BE2C (cell line): ENCODE results near the gene SHISA8.

ENCODE experiments used
- DNase-seq: peaks from one replicate; pipeline ENCODE4 v3.0.0-alpha.2; 2020
- H3K27me3 ChIP-seq: fragments of 250-450 bp; sonication (Bioruptor Pico); 2 replicates; pipeline ENCODE4 v1.5.1; 2020; ENCODE audit warnings: mild to moderate bottlenecking
- H3K36me3 ChIP-seq: fragments of 250-450 bp; sonication (Bioruptor Pico); 2 replicates; pipeline ENCODE4 v1.5.1; 2020; ENCODE audit warnings: mild to moderate bottlenecking
- H3K4me1 ChIP-seq: fragments of 250-450 bp; sonication (Bioruptor Pico); 2 replicates; pipeline ENCODE4 v1.5.1; 2020
- H3K4me3 ChIP-seq: 2 replicates; pipeline ENCODE4 v1.5.1; 2011; ENCODE audit warnings: low read depth, low read length
- H3K9me3 ChIP-seq: fragments of 250-450 bp; sonication (Bioruptor Pico); 2 replicates; pipeline ENCODE4 v1.5.1; 2020
- TF ChIP-seq, protein P1 (sequence below): IDR thresholded peaks from 2 replicates; pipeline ENCODE4 v1.5.1; 2012; ENCODE audit warnings: mild to moderate bottlenecking, low read depth, low read length

The SHISA8 gene

DNA sequence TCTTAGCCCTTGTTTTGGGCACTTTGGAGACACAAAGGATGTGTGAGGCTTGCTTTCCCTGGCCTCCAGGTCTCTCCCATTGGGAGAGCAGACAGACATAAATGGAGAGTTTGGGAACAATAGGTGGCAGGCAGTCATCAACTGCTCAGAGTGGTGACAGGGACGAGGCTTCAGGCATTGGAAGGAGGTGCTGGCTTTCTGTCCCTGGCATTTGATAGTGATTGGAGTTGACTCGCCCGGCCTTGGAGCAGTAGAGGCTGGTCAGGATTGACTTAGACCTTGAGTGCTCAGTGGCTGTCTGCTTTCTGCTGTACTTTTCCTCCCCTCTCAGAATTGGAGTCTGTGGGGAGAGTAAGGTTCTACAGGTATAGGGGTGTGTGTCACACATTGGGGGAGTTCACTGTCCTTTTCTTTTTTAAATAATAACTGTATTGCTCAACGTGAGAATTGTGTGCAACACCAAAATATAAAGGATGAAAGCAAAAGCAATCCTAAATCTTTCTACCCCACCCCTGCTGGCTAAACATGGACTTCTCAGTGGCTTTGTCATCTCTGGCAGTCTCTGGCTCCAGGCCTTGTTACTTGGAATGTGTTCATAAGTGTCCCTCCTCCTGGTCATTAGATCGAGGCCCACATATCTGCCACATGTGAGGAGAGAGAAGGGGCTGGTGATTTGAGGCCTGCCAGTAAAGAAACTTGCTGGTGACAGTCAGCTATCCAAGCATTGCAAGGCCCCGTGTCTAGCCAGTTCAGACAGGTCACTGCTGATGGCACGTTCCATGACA, 21.1 kb downstream of the SHISA8 start:
- DNase-seq = no peak
- Histone ChIP-seq H3K27me3 (no peaks in the 10 kb centered on the region), H3K9me3 (no peaks in the 10 kb centered on the region), H3K4me1 (no peaks in the 10 kb centered on the region), H3K4me3 (no peak overlapping the region), H3K36me3 (peaks cover 92% of the 10 kb centered on the region)
- TF ChIP-seq, protein P1, sequence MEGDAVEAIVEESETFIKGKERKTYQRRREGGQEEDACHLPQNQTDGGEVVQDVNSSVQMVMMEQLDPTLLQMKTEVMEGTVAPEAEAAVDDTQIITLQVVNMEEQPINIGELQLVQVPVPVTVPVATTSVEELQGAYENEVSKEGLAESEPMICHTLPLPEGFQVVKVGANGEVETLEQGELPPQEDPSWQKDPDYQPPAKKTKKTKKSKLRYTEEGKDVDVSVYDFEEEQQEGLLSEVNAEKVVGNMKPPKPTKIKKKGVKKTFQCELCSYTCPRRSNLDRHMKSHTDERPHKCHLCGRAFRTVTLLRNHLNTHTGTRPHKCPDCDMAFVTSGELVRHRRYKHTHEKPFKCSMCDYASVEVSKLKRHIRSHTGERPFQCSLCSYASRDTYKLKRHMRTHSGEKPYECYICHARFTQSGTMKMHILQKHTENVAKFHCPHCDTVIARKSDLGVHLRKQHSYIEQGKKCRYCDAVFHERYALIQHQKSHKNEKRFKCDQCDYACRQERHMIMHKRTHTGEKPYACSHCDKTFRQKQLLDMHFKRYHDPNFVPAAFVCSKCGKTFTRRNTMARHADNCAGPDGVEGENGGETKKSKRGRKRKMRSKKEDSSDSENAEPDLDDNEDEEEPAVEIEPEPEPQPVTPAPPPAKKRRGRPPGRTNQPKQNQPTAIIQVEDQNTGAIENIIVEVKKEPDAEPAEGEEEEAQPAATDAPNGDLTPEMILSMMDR = no peak

GRCh38 chr22:41892721-41893120, 22.2 kb downstream of the SHISA8 start:
- TF ChIP-seq, protein P1 = no peak

GRCh38 chr22:41891407-41891806, 23.5 kb downstream of the SHISA8 start:
- no peaks in the 10 kb centered on the region for H3K9me3 ChIP-seq
- peaks cover 93% of the 10 kb centered on the region for H3K36me3 ChIP-seq
- TF ChIP-seq, protein P1 = no peak
- no peak overlapping the region for H3K4me3 ChIP-seq
- H3K27me3 ChIP-seq = no peaks in the 10 kb centered on the region
- no peaks in the 10 kb centered on the region for H3K4me1 ChIP-seq
- no peak for DNase-seq

More at GRCh38 chr22:41892721-41893120, 22.2 kb downstream of the SHISA8 start:
- no peaks in the 10 kb centered on the region for H3K4me1 ChIP-seq
- DNase-seq = no peak
- H3K36me3 ChIP-seq = peaks cover 93% of the 10 kb centered on the region
- no peaks in the 10 kb centered on the region for H3K27me3 ChIP-seq
- H3K4me3 ChIP-seq = no peak overlapping the region
- H3K9me3 ChIP-seq = no peaks in the 10 kb centered on the region

- TF ChIP-seq, protein P1 = no peak
- Histone ChIP-seq H3K36me3 (peaks cover 93% of the 10 kb centered on the region), H3K4me3 (no peak overlapping the region), H3K4me1 (no peaks in the 10 kb centered on the region), H3K27me3 (no peaks in the 10 kb centered on the region), H3K9me3 (no peaks in the 10 kb centered on the region)
- DNase-seq = no peak
Observed at GRCh38 chr22:41888627-41889200, 26.2 kb downstream of the SHISA8 start.

GRCh38 chr22:41885516-41885915, 29.4 kb downstream of the SHISA8 start:
- no peak for DNase-seq
- H3K4me3 ChIP-seq = no peak overlapping the region

More at GRCh38 chr22:41885516-41885915, 29.4 kb downstream of the SHISA8 start:
- TF ChIP-seq, protein P1 = no peak
- no peaks in the 10 kb centered on the region for H3K9me3 ChIP-seq
- no peaks in the 10 kb centered on the region for H3K27me3 ChIP-seq
- H3K36me3 ChIP-seq = peaks cover 98% of the 10 kb centered on the region
- no peaks in the 10 kb centered on the region for H3K4me1 ChIP-seq
